Fibroblast of skin of left quadriceps (primary cell): ENCODE measurements around the gene KCTD16.

Experiments
- DNase-seq, 2 experiments: peaks; one replicate each; pipeline ENCODE4 v3.0.0-alpha.2; 2013; ENCODE audit warnings: low read depth in 2 of 2

KCTD16 gene

DNA sequence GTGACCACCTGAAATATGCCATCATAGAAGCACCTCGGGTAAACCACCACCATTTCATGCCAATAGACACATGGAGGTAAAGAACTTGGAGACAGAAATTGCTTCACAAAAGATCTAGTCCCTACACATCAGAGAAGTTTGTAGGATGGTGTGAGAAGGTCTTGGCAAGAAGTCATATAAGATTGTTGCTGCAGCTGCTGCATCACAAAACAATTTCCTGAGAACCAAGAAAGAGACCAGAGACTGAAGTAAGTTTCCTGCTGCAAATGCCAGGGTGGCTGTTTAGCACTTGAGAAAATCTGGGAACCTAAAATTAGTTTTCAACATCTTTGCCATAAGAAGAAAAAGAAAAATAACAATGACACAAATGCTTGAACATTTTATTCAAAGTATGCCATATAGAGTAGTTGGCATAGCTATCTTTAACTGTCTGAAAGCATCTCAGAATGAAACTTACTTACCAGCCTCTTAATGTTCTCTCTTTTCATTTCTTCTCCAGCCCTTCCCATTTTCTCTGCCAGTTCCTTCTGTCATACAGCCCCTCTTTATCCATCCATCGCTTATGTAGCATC, 114.3 kb downstream of the KCTD16 start:
- no peak for DNase-seq

DNA sequence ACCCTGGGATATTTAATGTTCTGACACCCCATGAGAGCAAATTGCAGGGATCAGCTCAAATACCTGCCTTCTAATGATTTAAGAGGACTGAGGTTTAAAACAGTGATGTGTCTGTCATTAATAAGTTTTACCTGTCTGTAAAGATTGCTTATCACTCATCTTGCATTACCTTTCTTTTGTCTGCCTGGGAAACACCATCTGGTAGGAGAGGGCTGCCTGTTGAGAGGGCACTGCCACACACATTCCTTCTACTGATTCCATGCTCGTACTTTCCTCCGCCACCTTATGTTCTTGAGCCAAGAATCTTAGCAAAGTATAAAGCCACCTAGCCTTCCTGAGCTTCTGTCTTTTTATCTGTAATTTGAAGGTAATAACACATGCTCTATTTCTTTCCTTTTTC, 118.6 kb downstream of the KCTD16 start:
- DNase-seq: no peak

DNA sequence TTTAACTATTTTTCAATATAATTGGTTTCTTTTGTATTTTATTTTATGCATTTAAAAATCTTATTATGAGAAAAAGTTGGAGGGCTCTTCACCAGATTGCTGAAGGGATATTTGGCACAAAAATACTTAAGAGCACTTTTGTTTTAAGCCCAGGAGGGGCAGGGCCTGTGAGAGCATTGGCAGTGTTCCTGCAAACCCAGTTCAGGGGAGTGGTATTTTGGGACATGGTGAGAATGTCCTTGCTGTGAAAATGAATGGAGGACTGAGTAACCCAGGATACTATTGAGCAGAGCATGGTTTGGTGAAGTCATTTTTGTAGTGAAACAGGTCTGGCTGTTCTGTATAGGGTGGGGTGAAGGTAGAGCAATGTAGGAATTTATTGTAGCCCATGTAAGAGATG, 121.4 kb downstream of the KCTD16 start:
- no peak for DNase-seq

DNA sequence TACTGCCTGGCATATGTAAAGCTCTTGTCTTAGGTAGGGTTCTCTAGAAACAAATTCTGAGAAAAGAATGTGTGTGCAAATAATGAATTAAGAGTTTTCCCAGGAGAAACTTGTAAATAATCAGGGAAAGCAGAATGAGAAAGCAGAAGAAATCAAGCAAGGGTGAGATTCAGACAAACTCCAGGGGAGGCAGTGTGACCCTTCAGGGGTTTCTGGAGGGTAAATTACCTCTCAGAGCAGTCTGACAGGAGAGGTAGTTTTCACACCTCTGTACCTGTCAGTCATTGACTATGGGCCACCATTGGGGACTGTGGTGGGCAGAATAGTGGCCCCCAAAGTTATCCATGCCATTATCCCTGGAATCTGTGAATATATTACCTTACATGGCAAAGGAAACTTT, 124.6 kb downstream of the KCTD16 start:
- no peak for DNase-seq

DNA sequence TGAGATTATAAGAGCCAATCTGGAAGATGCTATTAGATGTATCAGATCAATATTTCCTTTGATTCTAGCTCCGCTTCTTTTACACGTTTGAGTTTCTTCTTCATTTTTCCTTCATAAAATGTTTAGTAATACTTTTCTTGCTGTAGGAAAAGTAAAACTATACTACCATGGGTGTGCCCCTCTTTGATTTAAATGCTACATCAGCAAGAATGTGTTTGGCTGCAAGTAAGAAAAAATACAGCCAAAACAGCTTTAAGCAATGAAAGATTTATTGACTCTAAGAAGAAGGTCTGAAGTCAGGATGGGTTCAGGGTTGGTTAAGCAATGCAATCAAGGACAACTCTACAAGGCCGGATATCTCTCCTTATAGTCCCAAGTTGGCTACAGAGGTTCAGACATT, 126.4 kb downstream of the KCTD16 start:
- no peak for DNase-seq

DNA sequence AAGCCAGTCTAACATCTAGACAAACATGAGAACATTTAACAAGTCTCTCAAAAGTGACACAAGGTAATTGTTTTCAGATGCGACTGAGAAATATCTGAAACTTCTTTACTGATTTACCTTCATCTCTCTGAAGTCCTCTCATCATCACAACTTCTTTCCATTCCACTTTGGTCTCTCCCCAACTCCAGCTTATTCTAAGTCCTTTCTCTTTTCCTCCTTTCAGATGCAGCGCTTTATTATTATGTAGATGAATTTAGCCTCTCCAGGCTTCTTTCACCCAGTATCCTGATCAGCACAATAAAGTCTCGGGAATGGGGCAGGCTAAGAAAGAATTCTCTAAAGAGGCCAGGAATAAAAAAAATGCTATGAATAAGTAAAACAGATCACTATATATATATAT, 128.0 kb downstream of the KCTD16 start:
- no peak for DNase-seq

DNA sequence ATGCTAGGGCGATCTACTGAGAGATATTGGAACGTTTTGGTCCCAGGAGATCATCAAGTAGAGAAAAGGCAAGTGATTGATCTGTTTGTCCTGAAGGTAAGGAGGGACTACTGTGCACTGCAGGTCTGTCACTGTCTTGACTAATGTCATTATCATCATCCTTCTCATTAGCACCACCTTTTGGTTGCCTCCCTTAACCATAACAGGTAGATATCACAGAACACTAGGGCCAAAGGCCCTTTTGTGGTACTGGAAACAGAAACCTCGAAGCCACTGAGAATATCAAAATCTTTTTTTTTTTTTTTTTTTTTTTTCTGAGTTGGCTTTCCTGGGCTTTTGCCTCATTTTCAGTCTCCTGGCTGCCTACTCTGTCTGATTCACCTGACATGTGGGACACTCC, 134.0 kb downstream of the KCTD16 start:
- no peak for DNase-seq

DNA sequence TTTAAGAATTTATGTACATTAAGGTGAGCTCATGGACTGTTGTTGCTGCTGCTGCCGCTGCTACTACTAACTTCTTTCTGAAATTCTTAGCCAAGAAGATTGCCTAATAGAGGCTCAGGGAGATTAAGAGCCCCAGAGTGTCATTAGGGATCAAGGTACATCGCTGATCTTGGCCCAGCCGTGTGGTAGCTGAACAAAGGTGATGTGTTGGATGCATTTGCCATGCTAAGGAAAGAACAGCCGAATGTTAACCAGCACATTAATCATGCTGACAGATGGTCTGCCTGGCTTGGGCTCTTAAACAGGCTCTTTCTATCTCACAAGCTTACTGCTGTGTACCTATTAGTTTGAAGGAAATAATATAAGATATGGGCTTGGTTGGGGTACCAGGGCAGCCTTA, 137.1 kb downstream of the KCTD16 start:
- DNase-seq: no peak

DNA sequence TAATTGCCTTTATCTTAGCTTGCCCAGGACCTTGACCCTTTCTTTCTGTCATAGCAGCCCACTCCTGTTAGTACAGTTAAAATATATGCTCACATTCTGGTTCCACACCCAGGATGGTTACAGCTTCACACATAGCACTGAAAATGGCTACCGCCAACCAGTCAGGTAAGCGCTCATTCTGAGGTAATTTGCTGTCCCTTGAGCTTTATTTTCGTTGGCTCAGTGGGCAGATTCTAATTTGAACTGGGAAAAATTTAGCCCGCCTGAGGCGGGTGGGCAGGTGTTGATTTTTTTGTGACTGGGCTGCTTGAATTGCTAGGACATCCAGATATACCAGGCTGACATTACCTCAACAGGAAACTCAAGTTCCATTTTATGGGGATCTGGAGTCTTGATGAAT, 137.5 kb downstream of the KCTD16 start:
- DNase-seq: no peak

DNA sequence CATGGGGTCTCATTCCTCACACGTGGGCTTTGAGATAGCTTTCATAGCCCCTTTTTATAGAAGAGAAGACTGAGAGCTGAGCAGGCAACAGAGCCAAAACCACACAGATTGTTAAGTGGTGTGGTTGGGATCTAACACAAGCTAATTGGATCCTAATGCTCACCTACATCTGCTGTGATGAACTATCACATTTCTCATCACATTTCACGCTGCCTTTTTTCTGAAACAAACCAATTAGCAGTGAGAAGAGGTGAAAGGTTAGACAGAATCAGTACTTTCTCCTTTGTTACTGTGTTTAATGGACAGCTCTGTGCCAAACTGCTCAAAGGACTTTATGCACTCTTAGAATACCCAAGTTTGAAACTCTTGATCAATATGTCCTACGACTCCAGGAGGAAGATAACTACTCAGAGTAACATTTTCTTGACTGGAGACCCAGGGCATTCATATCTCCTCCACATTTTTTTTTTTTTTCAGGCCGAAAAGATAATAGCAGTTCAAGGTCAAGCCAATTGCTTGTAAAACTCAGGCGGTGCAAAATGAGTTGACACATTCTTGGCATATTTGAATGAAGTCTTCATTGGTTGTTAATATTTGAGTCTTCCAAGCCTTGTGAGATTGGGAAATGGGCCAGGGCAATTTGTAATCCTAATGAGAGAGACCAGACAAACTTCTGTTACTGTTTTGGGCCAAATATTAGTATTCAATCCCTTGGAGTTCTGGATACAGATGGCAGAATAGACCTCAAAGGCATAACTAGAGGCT, 138.4 kb downstream of the KCTD16 start:
- no peak for DNase-seq

DNA sequence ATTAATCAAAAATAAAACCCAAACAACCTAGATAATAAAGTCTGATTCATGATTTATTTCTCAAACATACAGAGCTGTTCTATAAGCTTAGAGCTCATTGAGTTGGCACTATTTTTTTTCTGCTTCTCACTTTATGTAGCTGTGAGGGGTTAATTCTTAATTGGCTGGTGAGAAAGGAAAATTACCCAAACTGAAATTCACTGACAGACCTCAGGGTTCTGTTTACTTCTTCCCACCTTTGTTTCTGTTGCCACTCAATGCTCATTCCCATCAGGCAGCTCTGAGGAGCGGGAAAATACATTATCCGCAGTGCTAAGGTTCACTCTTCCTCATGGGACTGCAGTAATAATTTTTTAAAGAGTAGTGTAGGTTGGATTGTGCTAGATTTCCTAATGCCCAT, 139.9 kb downstream of the KCTD16 start:
- DNase-seq: no peak

DNA sequence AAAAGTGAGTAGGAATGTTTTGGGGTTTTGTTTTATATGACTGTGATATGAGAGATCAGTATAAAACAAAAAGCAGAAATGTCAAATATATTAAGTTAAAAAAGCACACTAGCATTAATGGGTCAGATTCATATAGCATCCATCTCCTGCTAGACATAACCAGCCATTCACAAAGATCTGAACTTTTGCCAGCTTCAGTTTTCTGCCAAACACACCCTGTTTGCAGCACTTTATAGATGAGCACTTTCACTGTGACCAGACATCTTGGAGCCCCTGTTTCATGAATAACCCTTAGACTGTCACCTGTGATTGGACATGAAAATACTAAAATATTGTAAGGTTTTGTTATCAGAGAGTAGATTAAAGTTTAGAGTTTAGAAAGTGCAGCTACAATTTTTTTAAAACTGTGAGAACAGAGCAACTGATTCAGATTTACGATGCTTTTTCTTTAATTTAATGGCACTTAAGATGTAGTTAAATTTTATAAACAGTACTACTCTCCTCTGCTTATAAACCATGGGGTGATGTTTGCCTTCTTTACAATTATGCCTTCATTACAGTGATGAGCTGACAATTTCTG, 142.6 kb downstream of the KCTD16 start:
- DNase-seq: no peak

DNA sequence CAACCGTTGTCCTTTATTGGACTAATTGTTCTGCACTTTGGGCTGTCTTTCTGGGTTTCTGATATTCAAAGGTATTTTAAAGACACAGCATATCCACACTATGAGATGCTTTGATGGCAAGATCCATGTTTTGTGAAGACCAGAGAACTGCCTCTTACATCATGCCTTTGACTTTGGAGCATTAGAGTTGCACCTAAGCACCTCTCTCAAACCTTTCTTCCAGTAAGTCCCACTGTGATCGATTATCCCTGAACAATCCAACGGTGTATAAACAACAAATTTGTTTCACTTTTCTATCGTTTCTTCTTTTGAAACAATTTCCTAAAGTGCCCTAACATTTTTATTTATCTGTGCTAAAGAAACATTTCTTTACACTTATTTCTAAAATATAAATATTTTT, 144.4 kb downstream of the KCTD16 start:
- no peak for DNase-seq

DNA sequence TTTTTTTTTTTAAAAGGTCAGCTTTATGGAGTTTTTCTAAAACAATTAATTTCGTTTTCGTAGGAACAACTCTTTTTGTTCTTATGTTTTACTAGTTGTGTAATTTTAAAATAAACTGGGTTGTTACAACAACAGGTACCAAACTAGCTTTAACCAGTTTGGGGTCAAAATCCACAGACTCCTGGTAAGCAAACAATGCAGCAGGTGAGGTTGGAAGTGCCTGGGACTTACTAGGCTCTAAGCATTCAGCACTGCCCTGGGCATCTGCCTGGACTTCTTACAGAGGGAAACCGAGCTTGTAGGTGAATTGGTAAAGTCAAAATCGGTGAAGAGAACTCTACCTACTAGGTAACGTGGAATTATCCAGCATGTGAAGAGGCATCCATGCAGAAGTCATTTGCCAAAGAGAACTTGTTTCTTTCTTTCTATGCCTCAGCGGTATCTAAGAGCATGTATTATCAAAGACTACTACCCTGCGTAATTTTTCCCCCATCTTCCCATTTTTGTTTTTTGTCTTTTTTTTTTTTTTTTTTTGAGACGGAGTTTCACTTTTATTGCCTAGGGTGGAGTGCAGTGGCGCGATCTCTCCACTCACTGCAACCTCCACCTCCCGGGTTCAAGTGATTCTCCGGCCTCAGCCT, 145.4 kb downstream of the KCTD16 start:
- DNase-seq: no peak

DNA sequence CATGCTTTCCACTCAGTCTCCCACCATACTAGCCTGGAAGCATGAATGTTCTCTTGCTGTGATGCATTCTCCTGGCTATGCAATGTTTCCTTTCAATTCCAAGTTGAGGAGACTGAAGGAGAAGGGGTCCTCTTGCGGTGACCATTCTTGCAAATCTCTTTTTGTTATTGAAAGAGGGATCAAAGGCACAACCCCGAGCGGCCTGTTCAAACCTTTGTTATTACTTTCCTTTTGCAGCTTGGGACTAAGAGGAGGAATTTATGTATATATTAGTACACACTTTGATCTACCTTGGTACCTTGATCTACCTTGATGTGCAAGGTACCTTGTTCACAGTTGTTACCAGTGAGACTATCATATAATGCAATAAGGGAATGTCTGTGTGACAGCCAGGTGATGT, 147.3 kb downstream of the KCTD16 start:
- no peak for DNase-seq

DNA sequence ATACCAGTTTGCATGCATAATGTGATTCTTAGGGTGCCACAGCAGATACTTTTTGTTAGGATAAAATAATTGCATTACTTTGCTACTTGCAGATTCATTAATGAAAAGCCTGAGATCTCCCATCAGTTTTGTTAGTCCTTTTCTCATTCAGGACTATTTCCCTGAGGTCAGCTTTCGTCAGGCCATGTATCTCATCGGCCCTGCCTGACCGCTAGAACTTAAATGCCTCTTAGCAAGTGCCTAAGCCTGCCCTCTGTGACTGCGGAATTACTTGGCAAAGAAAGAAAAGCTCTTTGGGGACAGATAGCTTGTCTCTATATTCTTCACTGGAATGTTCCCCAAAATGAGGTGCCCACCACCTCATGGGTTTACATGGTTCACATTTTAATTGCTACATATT, 147.8 kb downstream of the KCTD16 start:
- no peak for DNase-seq

DNA sequence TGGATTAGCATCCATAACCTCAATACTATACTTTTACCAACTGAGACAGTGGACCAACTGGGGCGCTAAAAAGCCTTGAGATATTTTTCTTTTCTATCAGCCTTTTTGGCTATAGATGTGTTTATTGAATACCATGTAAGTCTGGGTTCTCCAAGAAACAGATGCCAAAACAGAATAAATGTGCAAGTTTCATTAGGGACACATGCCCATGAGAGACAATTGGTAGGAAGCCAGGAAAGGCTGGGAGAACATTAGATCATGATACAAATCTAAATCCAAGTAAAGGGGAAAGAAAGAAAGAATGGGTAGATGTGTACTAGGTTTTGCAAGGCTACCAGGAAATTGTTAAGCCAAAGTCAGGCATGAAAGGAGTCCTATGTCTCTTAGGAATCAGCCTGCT, 152.5 kb downstream of the KCTD16 start:
- no peak for DNase-seq

DNA sequence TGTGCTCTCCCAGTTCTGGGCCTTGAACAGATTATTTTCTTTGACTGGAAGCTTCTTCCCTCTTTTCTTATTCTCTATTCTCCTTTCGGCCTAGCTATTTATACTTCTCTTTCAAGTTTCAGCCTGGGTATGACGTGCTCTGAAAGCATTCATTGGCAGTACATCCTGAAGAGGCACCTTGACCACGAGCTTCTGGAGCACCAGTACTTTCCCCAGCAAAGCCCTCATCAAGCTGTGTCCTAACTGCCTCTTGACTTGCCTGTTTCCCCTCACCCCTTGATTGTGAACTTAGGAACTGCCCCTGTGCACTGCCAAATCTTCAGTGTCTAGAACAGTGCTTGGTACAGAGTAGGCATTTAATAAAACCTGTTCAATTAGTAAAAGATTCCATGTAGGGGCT, 154.9 kb downstream of the KCTD16 start:
- DNase-seq: no peak

DNA sequence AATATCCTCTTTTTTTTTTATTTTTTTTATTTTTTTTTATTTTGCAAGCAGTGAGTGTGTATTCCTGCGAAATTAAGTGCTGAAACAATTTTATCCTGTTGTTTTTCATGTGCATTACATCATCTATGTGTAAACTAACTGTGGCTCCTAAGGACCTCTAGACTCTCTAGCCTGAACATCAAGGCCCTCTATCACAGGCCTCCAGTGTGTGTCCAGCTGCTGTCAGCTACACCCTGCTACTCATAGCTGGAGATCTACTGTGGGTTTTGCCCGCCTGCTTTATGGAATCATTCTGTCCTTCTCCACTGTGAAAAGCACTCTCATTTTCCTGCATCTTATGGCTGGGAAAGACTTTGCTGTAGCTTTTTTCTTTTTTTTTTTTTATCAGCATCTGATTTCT, 157.8 kb downstream of the KCTD16 start:
- DNase-seq: no peak

DNA sequence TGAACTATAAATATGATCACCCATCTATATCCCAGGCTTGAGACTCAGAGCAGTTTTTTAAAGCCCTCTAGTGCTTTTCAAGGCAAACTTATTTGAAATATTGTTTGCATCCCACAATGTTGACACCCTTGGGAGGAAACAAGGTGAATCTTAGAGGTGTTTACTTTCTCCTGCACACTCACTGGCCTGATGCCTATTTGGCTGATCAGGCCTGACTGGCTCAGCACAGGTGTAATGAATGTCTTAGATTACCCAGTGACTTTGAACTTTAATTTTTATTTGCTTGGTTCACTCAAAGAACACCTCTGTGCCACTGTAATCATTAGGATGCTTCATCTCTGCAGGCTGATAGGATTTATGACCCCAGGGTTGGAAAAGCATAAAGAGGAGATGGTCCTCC, 158.3 kb downstream of the KCTD16 start:
- DNase-seq: no peak

DNA sequence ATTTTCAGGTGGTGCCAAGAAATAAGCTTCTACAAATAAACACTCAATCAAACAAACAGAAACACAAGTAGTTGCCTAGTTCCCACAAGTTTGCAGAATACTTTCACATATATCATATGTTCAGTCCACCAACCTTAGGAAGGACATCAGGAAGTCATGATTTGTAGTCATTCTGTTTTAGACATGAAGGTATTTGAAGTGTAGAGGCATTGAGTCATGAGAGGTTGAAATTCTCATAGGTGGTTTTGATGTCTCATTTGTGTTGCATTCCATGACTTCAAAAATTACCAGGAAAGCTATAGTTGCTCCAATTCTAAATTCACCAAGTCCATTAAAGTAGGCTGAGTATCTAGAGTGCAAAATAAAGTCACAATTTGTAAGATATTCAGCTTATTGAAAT, 159.0 kb downstream of the KCTD16 start:
- no peak for DNase-seq

DNA sequence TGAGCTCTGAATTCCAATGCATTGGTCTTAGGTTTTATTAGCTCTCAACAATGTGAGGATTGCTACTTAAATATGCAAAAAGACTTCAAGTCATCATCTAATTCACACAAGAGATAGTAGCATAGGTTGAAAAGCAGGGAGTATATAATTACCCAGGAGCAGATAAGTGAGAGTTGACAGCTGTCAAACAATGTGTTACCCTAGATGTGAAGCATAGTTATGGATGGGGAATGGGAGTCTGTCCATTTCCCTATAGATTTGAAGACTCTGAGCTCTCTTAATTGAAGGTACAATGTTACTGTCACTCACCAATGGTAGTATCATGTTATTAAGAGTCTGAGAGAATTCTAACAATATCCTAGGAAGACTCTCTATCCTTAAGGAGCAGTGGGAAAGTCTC, 160.7 kb downstream of the KCTD16 start:
- DNase-seq: no peak

DNA sequence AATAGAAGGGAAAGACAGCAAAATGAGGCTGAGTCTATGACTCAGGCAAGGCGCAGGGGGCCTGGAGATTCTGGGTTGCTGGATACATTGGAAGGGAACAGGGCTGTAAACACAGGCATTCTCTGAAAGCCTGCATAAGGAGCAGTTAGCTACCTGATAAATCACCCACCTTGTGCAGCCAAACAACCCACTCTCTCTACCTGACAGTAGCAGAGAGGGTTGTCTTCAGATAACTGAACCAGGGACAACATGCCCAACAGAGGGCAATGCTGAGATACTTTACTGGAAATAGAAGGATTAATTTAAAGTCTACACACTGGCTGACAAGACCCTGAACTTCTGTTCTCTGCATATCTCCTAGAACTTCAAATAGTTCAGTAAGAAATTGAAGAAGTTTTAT, 161.6 kb downstream of the KCTD16 start:
- no peak for DNase-seq
